ENCODE measurements around the gene LSM7.

DNA sequence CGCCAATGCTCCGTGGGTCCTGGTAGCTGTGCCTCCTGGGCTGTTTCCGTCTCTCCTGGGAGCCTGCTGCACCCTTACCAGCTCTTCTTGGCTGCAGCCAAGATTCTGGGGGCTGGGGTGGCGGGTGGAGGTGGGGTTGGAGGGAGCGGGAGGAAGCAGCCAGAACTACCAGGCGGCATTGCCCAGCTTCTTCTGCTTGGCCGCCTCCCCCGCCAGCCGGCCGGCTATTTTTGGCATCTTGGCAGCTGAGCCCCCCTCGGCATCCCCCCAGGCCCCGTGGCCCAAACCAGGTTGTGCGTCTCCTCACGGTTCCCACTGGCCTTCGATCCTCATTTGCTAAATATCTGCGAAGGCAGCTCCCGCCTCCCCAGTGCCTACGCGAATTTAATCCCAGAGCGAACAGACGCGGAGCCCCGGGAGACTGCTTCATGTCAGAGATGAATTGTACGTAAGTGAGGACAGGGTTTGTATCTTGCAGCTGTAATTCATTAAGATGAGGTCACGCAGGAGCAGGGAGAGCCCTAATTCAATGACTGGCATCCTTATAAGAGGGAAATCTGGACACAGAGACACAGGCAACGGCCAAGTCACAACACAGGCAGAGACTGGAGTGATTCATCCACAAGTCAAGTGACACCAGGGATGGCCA is 33.6 kb downstream of the LSM7 start:
- TF ChIP-seq, protein P1, sequence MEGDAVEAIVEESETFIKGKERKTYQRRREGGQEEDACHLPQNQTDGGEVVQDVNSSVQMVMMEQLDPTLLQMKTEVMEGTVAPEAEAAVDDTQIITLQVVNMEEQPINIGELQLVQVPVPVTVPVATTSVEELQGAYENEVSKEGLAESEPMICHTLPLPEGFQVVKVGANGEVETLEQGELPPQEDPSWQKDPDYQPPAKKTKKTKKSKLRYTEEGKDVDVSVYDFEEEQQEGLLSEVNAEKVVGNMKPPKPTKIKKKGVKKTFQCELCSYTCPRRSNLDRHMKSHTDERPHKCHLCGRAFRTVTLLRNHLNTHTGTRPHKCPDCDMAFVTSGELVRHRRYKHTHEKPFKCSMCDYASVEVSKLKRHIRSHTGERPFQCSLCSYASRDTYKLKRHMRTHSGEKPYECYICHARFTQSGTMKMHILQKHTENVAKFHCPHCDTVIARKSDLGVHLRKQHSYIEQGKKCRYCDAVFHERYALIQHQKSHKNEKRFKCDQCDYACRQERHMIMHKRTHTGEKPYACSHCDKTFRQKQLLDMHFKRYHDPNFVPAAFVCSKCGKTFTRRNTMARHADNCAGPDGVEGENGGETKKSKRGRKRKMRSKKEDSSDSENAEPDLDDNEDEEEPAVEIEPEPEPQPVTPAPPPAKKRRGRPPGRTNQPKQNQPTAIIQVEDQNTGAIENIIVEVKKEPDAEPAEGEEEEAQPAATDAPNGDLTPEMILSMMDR (conservative IDR thresholded peaks at IDR 0.05 in 1 of 2, IDR thresholded peaks at IDR 0.05 in 1 of 2; ENCODE audit: extremely low read depth in 1 of 2, insufficient read depth in 1 of 2, low read depth in 1 of 2, low read length in 2 of 2), result no peak
- no peak for TF ChIP-seq EZH2 (IDR thresholded peaks at IDR 0.05; ENCODE audit: borderline replicate concordance, low read length)

All from mammary epithelial cell (primary cell).